Peyer's patch (tissue), 4 donors: Measurements from ENCODE around the gene PC. TPM values are rescaled to one million over a fixed set of nuclear protein-coding genes. Genes with fewer than 3 reads are reported as not detected.

Experiments
- DNase-seq, 3 donors: peaks; one replicate each; pipeline ENCODE4 v3.0.0-alpha.2; 2017 to 2019
- H3K27ac ChIP-seq, 4 donors: fragments of 200-600 bp; sonication (generic); one replicate each; pipeline ENCODE4 v1.5.1; 2016 to 2019
- H3K27me3 ChIP-seq, 2 donors: fragments of 200-600 bp; sonication (generic); one replicate each; pipeline ENCODE4 v1.5.1; 2019
- H3K36me3 ChIP-seq, 3 donors: fragments of 200-600 bp; sonication (generic); one replicate each; pipeline ENCODE4 v1.5.1; 2016 to 2019
- H3K4me1 ChIP-seq, 4 donors: fragments of 200-600 bp; sonication (generic); one replicate each; pipeline ENCODE4 v1.5.1; 2016 to 2019
- H3K4me3 ChIP-seq, 4 donors: fragments of 200-600 bp; sonication (generic); 1 replicate in 3 of 4; 2 replicates in 1 of 4; pipeline ENCODE4 v1.5.1; 2016 to 2019; ENCODE audit warnings: mild to moderate bottlenecking in 1 of 4
- H3K9me3 ChIP-seq, 4 donors: fragments of 200-600 bp; sonication (generic); one replicate each; pipeline ENCODE4 v1.5.1; 2016 to 2019; ENCODE audit warnings: mild to moderate bottlenecking in 1 of 4
- CTCF ChIP-seq, 6 experiments: fragments of 450-650 bp in 4 of 6; fragments of 200-600 bp in 2 of 6; sonication (generic) in 1 of 6; IDR thresholded peaks; one replicate each; pipeline ENCODE4 v1.5.1; 2017 to 2019; ENCODE audit warnings: antibody characterized with exemption in 6 of 6, mild to moderate bottlenecking in 3 of 6, moderate library complexity in 1 of 6
- POLR2A ChIP-seq, 2 donors: fragments of 450-650 bp; IDR thresholded peaks; one replicate each; pipeline ENCODE4 v1.5.1; 2017; ENCODE audit warnings: antibody characterized with exemption in 2 of 2, mild to moderate bottlenecking in 2 of 2, moderate library complexity in 2 of 2
- total RNA-seq, 4 donors: library from RNA; depleted of rRNA; stranded (reverse); fragments of >200 nt; gene quantifications; one replicate each; pipeline ENCODE4 v1.1.0, GENCODE V29; 2016

Gene PC
- total RNA-seq, 4 donors from 2014 or later, result 15.7 to 88.9 (median 77.2) TPM

- Histone ChIP-seq H3K27me3 (no peaks in the 10 kb centered on the region), H3K36me3 (no peaks in the 10 kb centered on the region), H3K27ac (no peak overlapping the region), H3K4me3 (no peak overlapping the region), H3K9me3 (no peaks in the 10 kb centered on the region), H3K4me1 (peaks cover 0 to 4% (median 0%) of the 10 kb centered on the region in 4 donors)
- DNase-seq, result peak in 1 of 3 donors; percentile 44
- TF ChIP-seq POLR2A (IDR thresholded peaks at IDR 0.05) (no peak), CTCF (IDR thresholded peaks at IDR 0.05) (no peak)
Measured at GRCh38 chr11:66878474-66878873, 79.7 kb downstream of the PC start.

GRCh38 chr11:66877588-66878385 is 80.4 kb downstream of the PC start:
- Histone ChIP-seq H3K27me3 (no peaks in the 10 kb centered on the region), H3K4me1 (peaks cover 0 to 4% (median 0%) of the 10 kb centered on the region in 4 donors), H3K27ac (no peak overlapping the region), H3K9me3 (no peaks in the 10 kb centered on the region), H3K4me3 (no peak overlapping the region), H3K36me3 (no peaks in the 10 kb centered on the region)
- TF ChIP-seq CTCF (IDR thresholded peaks at IDR 0.05), result no peak
- TF ChIP-seq POLR2A (IDR thresholded peaks at IDR 0.05), result no peak
- no peak for DNase-seq

GRCh38 chr11:66875378-66875777 is 82.8 kb downstream of the PC start:
- H3K27ac ChIP-seq, result no peak overlapping the region
- DNase-seq, result peak in 1 of 3 donors; percentile 39
- H3K4me1 ChIP-seq, result peaks cover 0 to 4% (median 0%) of the 10 kb centered on the region in 4 donors

GRCh38 chr11:66874232-66874631 is 84.0 kb downstream of the PC start:
- H3K27me3 ChIP-seq, result no peaks in the 10 kb centered on the region
- H3K4me1 ChIP-seq, result peaks cover 0 to 4% (median 0%) of the 10 kb centered on the region in 4 donors
- no peak overlapping the region for H3K4me3 ChIP-seq
- TF ChIP-seq CTCF (IDR thresholded peaks at IDR 0.05) (no peak), POLR2A (IDR thresholded peaks at IDR 0.05) (no peak)
- no peak overlapping the region for H3K27ac ChIP-seq
- H3K9me3 ChIP-seq, result no peaks in the 10 kb centered on the region
- H3K36me3 ChIP-seq, result peaks cover 0 to 17% (median 0%) of the 10 kb centered on the region in 3 donors
- no peak for DNase-seq

More at GRCh38 chr11:66875378-66875777, 82.8 kb downstream of the PC start:
- Histone ChIP-seq H3K9me3 (no peaks in the 10 kb centered on the region), H3K36me3 (peaks cover 0 to 12% (median 0%) of the 10 kb centered on the region in 3 donors), H3K4me3 (no peak overlapping the region), H3K27me3 (no peaks in the 10 kb centered on the region)
- TF ChIP-seq CTCF (IDR thresholded peaks at IDR 0.05) (no peak), POLR2A (IDR thresholded peaks at IDR 0.05) (no peak)

- Histone ChIP-seq H3K4me3 (no peak overlapping the region), H3K9me3 (no peaks in the 10 kb centered on the region), H3K27me3 (no peaks in the 10 kb centered on the region), H3K4me1 (peaks cover 0 to 4% (median 0%) of the 10 kb centered on the region in 4 donors), H3K27ac (no peak overlapping the region), H3K36me3 (peaks cover 0 to 22% (median 0%) of the 10 kb centered on the region in 3 donors)
- TF ChIP-seq POLR2A (IDR thresholded peaks at IDR 0.05) (no peak), CTCF (IDR thresholded peaks at IDR 0.05) (no peak)
- no peak for DNase-seq
Measured at GRCh38 chr11:66871521-66871901, 86.7 kb downstream of the PC start.
